Fibroblast of lung (primary cell): Measurements from ENCODE around the gene ABCG4. TPM values are rescaled to one million over a fixed set of nuclear protein-coding genes. Genes with fewer than 3 reads are reported as not detected.

Experiments used
- DNase-seq, 2 donors: peaks; one replicate each; pipeline versions ENCODE4 v3.0.0 to v3.0.0-alpha.2; 2010; ENCODE audit warnings: low read depth in 2 of 2
- H2AFZ ChIP-seq: 2 replicates; pipeline ENCODE4 v1.5.1; 2012; ENCODE audit warnings: low read length, control low read depth, inconsistent platforms
- H3K27ac ChIP-seq: 2 replicates; pipeline ENCODE4 v1.5.1; 2011; ENCODE audit warnings: low read length, control low read depth; ENCODE audit not compliant: insufficient read depth
- H3K27me3 ChIP-seq: 2 replicates; pipeline ENCODE4 v1.5.1; 2011; ENCODE audit warnings: mild to moderate bottlenecking, low read length; ENCODE audit not compliant: control insufficient read depth, insufficient read depth
- H3K36me3 ChIP-seq: 2 replicates; pipeline ENCODE4 v1.5.1; 2011; ENCODE audit warnings: low read length; ENCODE audit not compliant: control insufficient read depth, insufficient read depth
- H3K4me1 ChIP-seq: 2 replicates; pipeline ENCODE4 v1.5.1; 2011; ENCODE audit warnings: low read length; ENCODE audit not compliant: control insufficient read depth, insufficient read depth; ENCODE audit errors: extremely low read depth
- H3K4me2 ChIP-seq: 2 replicates; pipeline ENCODE4 v1.5.1; 2011; ENCODE audit warnings: low read length, control low read depth; ENCODE audit not compliant: insufficient read depth; ENCODE audit errors: extremely low read depth
- H3K4me3 ChIP-seq, 4 experiments: fragments of 200-600 bp in 1 of 4; sonication (generic) in 1 of 4; replicated peaks in 1 of 4; 2 replicates each; pipeline ENCODE4 v1.5.1; 2011 to 2016; ENCODE audit warnings: low read length in 4 of 4, low read depth in 3 of 4, mild to moderate bottlenecking in 3 of 4, control low read depth in 2 of 4, inconsistent platforms in 1 of 4, mixed read lengths in 1 of 4; ENCODE audit not compliant: insufficient read depth in 1 of 4; ENCODE audit errors: control extremely low read depth in 1 of 4
- H3K79me2 ChIP-seq: 2 replicates; pipeline ENCODE4 v1.5.1; 2012; ENCODE audit warnings: mild to moderate bottlenecking, low read length, inconsistent platforms; ENCODE audit not compliant: control insufficient read depth, insufficient read depth
- H3K9ac ChIP-seq: 2 replicates; pipeline ENCODE4 v1.5.1; 2011; ENCODE audit warnings: mild to moderate bottlenecking, low read length, control low read depth; ENCODE audit not compliant: insufficient read depth
- H3K9me3 ChIP-seq: 2 replicates; pipeline ENCODE4 v1.5.1; 2012; ENCODE audit warnings: low read depth, low read length; ENCODE audit not compliant: control insufficient read depth, insufficient read depth
- H4K20me1 ChIP-seq: 2 replicates; pipeline ENCODE4 v1.5.1; 2011; ENCODE audit warnings: low read length; ENCODE audit not compliant: control insufficient read depth, insufficient read depth; ENCODE audit errors: extremely low read depth
- EZH2 ChIP-seq: IDR thresholded peaks from 2 replicates; pipeline ENCODE4 v1.5.1; 2012; ENCODE audit warnings: low read length, control low read depth, mild to moderate bottlenecking; ENCODE audit errors: missing control alignments
- polyA plus RNA-seq, 2 donors: library from polyadenylated mRNA; depleted of rRNA in 1 of 2; stranded (reverse) in 1 of 2; unstranded in 1 of 2; fragments of >200 nt; gene quantifications; 2 replicates each; pipeline ENCODE4 v1.2.1, GENCODE V29; 2011 to 2012; ENCODE audit warnings: missing spikeins in 1 of 2
- total RNA-seq: library from RNA; depleted of rRNA; stranded (reverse); fragments of >200 nt; gene quantifications from 2 replicates; pipeline ENCODE4 v1.2.1, GENCODE V29; 2014
- TF ChIP-seq, protein P1 (sequence below), 2 donors: IDR thresholded peaks in 1 of 2; conservative IDR thresholded peaks in 1 of 2; 1 replicate in 1 of 2; 2 replicates in 1 of 2; pipeline ENCODE4 v1.5.1; 2011 to 2012; ENCODE audit warnings: low read length in 2 of 2, control low read depth in 1 of 2, inconsistent platforms in 1 of 2, low read depth in 1 of 2, mild to moderate bottlenecking in 1 of 2

ABCG4 gene
- total and polyA plus RNA-seq, 2 donors (not counting 1 experiment from before 2014, with no cell fraction given) = 0.12 to 0.17 TPM

DNA sequence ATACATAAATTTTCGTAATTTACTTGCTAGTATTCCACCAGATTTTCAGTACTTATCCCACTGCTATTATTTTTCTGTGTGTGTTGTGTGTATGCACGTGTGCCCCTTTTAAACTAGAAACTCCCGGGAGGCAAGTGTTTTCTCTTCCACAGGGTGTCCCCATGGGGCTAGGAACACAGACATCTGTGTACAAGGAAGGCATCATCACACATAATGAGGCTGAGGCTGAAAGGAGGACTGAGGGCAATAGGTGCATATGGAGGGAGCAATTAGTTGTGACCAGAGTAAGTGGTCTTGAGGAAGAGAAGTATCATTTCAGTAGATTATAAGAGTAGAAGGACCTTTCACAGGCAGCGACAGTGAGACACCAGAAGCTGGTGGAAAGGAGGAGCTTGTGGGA lies 45.1 kb upstream of the ABCG4 start:
- no peaks in the 10 kb centered on the region for H3K27me3 ChIP-seq
- no peaks in the 10 kb centered on the region for H3K9me3 ChIP-seq
- peaks cover 25% of the 10 kb centered on the region for H3K79me2 ChIP-seq
- TF ChIP-seq EZH2 = no peak
- TF ChIP-seq, protein P1, sequence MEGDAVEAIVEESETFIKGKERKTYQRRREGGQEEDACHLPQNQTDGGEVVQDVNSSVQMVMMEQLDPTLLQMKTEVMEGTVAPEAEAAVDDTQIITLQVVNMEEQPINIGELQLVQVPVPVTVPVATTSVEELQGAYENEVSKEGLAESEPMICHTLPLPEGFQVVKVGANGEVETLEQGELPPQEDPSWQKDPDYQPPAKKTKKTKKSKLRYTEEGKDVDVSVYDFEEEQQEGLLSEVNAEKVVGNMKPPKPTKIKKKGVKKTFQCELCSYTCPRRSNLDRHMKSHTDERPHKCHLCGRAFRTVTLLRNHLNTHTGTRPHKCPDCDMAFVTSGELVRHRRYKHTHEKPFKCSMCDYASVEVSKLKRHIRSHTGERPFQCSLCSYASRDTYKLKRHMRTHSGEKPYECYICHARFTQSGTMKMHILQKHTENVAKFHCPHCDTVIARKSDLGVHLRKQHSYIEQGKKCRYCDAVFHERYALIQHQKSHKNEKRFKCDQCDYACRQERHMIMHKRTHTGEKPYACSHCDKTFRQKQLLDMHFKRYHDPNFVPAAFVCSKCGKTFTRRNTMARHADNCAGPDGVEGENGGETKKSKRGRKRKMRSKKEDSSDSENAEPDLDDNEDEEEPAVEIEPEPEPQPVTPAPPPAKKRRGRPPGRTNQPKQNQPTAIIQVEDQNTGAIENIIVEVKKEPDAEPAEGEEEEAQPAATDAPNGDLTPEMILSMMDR (conservative IDR thresholded peaks at IDR 0.05 in 1 of 2, IDR thresholded peaks at IDR 0.05 in 1 of 2; ENCODE audit: low read depth in 1 of 2, low read length in 2 of 2) = no peak
- no peak overlapping the region for H3K27ac ChIP-seq
- no peak overlapping the region for H3K9ac ChIP-seq
- no peak overlapping the region for H2AFZ ChIP-seq
- no peak overlapping the region for H3K4me2 ChIP-seq
- no peak overlapping the region for H3K4me3 ChIP-seq
- H3K4me1 ChIP-seq = peaks cover 20% of the 10 kb centered on the region
- DNase-seq = no peak
- H3K36me3 ChIP-seq = no peaks in the 10 kb centered on the region
- H4K20me1 ChIP-seq = no peaks in the 10 kb centered on the region

DNA sequence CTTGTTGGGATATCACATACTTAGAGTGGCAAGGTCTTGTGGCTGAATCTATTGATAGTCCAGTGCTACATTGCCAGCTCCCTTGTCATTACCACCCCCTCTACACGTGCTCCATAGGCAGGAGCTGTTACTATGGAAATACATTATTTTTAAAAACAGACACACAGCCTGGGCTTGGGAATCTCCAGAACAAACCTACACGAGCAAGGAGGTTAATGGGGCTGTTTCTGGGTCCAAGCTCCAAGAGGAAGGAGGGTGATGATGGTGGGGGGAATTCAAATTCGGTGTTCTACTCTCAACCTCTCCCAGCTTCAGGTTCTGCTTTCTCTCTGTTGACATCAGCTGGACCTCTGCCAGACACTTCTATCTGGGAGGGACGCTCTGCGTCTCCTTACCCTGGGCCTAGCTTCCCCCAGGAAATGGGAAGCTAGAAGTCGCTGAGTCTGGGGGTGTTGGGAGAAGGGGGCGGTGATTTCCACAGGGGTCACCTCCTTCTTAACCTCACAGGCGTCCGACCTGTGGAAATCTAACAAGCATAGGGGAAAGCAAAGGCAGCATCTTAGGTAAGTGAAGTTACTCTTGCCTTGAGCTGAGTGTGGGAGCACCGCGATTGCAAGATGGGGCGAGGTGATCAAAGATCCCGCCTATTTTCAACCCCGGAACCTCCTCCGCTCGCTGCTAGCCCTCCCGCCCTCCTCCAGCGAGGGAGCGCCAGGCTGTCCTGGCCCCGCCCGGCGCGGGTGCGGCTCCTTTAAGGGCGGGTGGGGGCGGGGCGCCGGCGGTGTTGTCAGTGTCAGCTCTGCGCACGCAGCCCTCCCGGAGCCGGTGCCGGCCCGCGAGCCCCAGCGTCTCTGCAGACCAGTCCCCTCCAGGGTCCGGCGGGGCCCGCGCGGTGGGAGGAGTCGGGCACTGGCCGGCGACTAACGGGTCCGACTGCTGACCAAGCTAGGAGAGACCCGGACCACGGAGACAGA lies 42.0 kb upstream of the ABCG4 start, which contains the start of gene C2CD2L:
TSS of gene C2CD2L (plus strand) at position 781 of the 974 bp plus-strand sequence. CDS start 398 bp downstream, outside the sequence.
- H3K4me1 ChIP-seq = peaks cover 12% of the 10 kb centered on the region

DNA sequence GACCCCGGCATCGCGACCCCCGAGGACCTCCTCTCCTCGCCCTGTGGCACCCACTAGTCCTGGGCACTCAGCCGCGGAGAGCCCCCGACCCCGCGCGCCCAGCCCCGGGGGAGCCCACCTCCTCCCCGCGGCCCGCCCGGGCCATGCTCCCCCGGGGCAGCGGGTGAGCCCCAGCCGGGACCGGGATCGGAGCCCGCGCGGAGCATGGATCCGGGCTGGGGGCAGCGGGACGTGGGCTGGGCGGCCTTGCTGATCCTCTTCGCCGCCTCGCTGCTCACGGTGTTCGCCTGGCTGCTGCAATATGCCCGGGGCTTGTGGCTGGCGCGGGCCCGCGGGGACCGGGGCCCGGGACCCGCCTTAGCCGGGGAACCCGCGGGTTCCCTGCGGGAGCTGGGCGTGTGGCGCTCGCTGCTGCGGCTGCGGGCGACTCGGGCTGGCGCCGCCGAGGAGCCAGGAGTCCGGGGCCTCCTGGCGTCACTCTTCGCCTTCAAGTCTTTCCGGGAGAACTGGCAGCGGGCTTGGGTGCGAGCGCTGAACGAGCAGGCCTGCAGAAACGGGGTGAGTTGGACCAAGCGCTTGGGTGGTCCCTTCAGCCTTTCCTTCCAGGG lies 41.2 kb upstream of the ABCG4 start:
- no peaks in the 10 kb centered on the region for H3K27me3 ChIP-seq
- peaks cover 3% of the 10 kb centered on the region for H3K36me3 ChIP-seq
- TF ChIP-seq, protein P1 (conservative IDR thresholded peaks at IDR 0.05 in 1 of 2, IDR thresholded peaks at IDR 0.05 in 1 of 2; ENCODE audit: low read depth in 1 of 2, low read length in 2 of 2) = no peak
- no peak for TF ChIP-seq EZH2
- H2AFZ ChIP-seq = peak overlapping the region; percentile 42
- H3K79me2 ChIP-seq = peaks cover 9% of the 10 kb centered on the region
- DNase-seq = no peak
- H3K9me3 ChIP-seq = no peaks in the 10 kb centered on the region
- peak overlapping the region; percentile 32 for H3K27ac ChIP-seq
- H3K4me2 ChIP-seq = peak overlapping the region; percentile 91
- peak overlapping the region; percentile 61 to 76 (median 70) for H3K4me3 ChIP-seq
- peak overlapping the region; percentile 78 for H3K9ac ChIP-seq
- no peaks in the 10 kb centered on the region for H4K20me1 ChIP-seq
- H3K4me1 ChIP-seq = peaks cover 12% of the 10 kb centered on the region

More for the DNA sequence above, 42.0 kb upstream of the ABCG4 start, which contains the start of gene C2CD2L:
- Histone ChIP-seq H3K36me3 (peaks cover 3% of the 10 kb centered on the region), H3K4me2 (peak within 1 kb of the TSS; percentile 91), H3K27me3 (no peaks in the 10 kb centered on the region), H2AFZ (peak within 1 kb of the TSS; percentile 88), H3K27ac (peak within 1 kb of the TSS; percentile 65), H3K9ac (peak within 1 kb of the TSS; percentile 78), H3K4me3 (peak within 1 kb of the TSS; percentile 61 to 76 (median 70)), H3K9me3 (no peaks in the 10 kb centered on the region), H4K20me1 (no peaks in the 10 kb centered on the region), H3K79me2 (peaks cover 9% of the 10 kb centered on the region)
- peak; percentile 88 for DNase-seq
- no peak for TF ChIP-seq EZH2
